Ishikawa (cell line): Measurements from ENCODE around the gene METRN.

ENCODE experiments used
- CEBPB ChIP-seq: IDR thresholded peaks from 2 replicates; pipeline ENCODE4 v1.6.1; 2012
- CREB1 ChIP-seq: IDR thresholded peaks from 2 replicates; pipeline ENCODE4 v1.6.1; 2012; ENCODE audit warnings: low read depth
- EGR1 ChIP-seq: IDR thresholded peaks from 2 replicates; pipeline ENCODE4 v1.6.1; 2012
- EP300 ChIP-seq: IDR thresholded peaks from 2 replicates; pipeline ENCODE4 v1.6.1; 2012; ENCODE audit warnings: borderline replicate concordance
- FOXM1 ChIP-seq: IDR thresholded peaks from 2 replicates; pipeline ENCODE4 v1.6.1; 2012; ENCODE audit warnings: low read depth, borderline replicate concordance
- NFIC ChIP-seq: IDR thresholded peaks from 2 replicates; pipeline ENCODE4 v1.6.1; 2012
- RAD21 ChIP-seq: IDR thresholded peaks from 2 replicates; pipeline ENCODE4 v1.6.1; 2012; ENCODE audit warnings: low read depth
- TAF1 ChIP-seq: IDR thresholded peaks from 2 replicates; pipeline ENCODE4 v1.6.1; 2012; ENCODE audit warnings: low read depth, mild to moderate bottlenecking
- TCF12 ChIP-seq: IDR thresholded peaks from 2 replicates; pipeline ENCODE4 v1.6.1; 2012; ENCODE audit warnings: low read depth
- TEAD4 ChIP-seq: IDR thresholded peaks from 2 replicates; pipeline ENCODE4 v1.6.1; 2012
- YY1 ChIP-seq: IDR thresholded peaks from 2 replicates; pipeline ENCODE4 v1.6.1; 2012; ENCODE audit warnings: low read depth
- ZBTB7A ChIP-seq: IDR thresholded peaks from 2 replicates; pipeline ENCODE4 v1.6.1; 2012; ENCODE audit warnings: low read depth
- TF ChIP-seq, protein P1 (sequence below): IDR thresholded peaks from 2 replicates; pipeline ENCODE4 v1.6.1; 2012
- TF ChIP-seq, protein P2 (sequence below): IDR thresholded peaks from 2 replicates; pipeline ENCODE4 v1.6.1; 2012
- TF ChIP-seq, protein P3 (sequence below): IDR thresholded peaks from 2 replicates; pipeline ENCODE4 v1.6.1; 2012; ENCODE audit warnings: low read depth, mild to moderate bottlenecking

The METRN gene

DNA sequence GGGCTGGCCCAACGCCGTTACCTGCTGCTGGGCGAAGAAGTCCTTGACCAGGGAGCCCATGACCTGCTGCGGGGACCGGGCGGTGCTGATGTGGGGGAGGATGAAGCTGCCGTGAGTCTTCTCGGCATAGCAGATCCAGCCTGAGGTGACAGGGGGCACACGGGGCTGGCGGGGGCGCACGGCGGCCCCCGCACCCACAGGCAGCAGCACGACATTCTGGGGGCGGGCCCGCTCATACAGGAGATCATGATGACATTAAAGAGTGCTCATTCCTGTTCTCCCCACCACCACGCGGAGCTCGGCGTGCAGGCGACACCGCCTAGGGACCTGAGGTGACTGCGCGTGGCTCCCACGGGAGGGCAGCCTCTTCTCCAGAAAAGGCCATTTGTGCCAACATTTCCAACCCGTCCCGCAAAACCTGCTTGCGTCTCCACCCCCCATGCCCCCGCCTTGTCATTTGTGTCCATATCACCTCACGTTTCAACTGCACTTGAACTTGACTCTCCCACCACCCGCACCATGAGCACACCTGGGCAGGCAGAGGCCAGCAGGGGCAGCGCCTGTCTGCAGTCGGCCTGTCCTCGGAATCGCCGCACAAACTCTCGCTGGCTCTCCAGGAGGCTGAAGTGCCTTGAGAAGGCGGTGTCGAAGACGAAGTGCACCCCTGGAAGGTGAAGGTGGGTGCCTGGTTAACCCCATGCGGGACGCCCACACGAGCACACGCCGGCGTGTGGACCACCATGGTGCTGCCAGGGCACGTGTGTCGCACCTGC, 19.5 kb downstream of the METRN start:
- TF ChIP-seq, protein P1, sequence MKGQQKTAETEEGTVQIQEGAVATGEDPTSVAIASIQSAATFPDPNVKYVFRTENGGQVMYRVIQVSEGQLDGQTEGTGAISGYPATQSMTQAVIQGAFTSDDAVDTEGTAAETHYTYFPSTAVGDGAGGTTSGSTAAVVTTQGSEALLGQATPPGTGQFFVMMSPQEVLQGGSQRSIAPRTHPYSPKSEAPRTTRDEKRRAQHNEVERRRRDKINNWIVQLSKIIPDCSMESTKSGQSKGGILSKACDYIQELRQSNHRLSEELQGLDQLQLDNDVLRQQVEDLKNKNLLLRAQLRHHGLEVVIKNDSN, result no peak
- TF ChIP-seq TCF12, result no peak
- TF ChIP-seq, protein P2, sequence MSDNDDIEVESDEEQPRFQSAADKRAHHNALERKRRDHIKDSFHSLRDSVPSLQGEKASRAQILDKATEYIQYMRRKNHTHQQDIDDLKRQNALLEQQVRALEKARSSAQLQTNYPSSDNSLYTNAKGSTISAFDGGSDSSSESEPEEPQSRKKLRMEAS, result no peak
- no peak for TF ChIP-seq CREB1
- no peak for TF ChIP-seq TEAD4
- TF ChIP-seq TAF1, result no peak
- no peak for TF ChIP-seq RAD21
- no peak for TF ChIP-seq YY1

DNA sequence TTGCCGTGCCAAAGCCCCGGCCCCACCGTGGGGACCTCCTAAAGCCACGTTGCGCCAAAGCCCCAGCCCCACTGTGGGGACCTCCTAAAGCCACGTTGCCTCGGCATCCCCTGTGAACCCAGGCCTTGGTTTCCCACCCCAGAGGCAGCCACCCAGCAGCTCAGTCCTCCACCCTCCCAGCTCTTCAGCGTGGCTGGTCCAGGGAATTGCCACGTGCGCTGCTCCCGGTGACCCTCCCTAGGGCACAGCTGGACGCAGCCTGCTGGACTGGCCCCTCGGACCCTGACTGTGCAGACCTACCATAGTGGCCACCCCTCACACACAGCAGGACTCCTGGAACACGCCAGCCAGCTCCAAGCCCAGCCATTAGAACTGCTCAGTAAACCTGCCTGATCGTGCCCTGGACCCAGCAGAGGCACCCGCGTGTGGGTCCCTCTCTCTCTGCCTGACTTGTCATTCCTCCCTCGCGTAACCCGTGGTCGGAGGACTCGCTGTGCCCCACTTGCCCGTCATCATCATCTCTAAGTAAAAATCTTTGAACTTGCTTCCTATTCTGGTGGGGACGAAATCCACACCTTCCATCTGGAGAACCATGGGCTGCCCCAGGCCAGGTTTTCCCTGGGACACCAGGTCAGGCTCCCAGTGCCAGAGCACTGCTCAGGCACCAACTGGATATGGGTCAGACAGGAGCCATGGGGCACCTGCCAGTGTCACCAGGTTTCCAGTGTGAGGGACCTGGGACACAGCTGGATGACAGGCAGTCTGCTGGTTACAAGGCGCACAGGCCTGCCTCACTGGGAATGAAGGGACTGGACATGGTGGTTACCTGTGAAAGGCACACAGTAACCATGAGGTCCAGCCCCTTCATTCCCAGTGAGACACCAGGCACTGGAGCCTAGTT, 20.3 kb downstream of the METRN start:
- TF ChIP-seq, protein P2, result no peak
- TF ChIP-seq CEBPB, result no peak
- no peak for TF ChIP-seq YY1
- no peak for TF ChIP-seq TAF1
- no peak for TF ChIP-seq TCF12
- no peak for TF ChIP-seq CREB1
- TF ChIP-seq, protein P3, sequence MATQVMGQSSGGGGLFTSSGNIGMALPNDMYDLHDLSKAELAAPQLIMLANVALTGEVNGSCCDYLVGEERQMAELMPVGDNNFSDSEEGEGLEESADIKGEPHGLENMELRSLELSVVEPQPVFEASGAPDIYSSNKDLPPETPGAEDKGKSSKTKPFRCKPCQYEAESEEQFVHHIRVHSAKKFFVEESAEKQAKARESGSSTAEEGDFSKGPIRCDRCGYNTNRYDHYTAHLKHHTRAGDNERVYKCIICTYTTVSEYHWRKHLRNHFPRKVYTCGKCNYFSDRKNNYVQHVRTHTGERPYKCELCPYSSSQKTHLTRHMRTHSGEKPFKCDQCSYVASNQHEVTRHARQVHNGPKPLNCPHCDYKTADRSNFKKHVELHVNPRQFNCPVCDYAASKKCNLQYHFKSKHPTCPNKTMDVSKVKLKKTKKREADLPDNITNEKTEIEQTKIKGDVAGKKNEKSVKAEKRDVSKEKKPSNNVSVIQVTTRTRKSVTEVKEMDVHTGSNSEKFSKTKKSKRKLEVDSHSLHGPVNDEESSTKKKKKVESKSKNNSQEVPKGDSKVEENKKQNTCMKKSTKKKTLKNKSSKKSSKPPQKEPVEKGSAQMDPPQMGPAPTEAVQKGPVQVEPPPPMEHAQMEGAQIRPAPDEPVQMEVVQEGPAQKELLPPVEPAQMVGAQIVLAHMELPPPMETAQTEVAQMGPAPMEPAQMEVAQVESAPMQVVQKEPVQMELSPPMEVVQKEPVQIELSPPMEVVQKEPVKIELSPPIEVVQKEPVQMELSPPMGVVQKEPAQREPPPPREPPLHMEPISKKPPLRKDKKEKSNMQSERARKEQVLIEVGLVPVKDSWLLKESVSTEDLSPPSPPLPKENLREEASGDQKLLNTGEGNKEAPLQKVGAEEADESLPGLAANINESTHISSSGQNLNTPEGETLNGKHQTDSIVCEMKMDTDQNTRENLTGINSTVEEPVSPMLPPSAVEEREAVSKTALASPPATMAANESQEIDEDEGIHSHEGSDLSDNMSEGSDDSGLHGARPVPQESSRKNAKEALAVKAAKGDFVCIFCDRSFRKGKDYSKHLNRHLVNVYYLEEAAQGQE, result no peak
- no peak for TF ChIP-seq FOXM1
- TF ChIP-seq, protein P1, result no peak
- TF ChIP-seq EP300, result no peak
- TF ChIP-seq TEAD4, result no peak
- TF ChIP-seq RAD21, result no peak
- no peak for TF ChIP-seq ZBTB7A
- no peak for TF ChIP-seq EGR1
- no peak for TF ChIP-seq NFIC

DNA sequence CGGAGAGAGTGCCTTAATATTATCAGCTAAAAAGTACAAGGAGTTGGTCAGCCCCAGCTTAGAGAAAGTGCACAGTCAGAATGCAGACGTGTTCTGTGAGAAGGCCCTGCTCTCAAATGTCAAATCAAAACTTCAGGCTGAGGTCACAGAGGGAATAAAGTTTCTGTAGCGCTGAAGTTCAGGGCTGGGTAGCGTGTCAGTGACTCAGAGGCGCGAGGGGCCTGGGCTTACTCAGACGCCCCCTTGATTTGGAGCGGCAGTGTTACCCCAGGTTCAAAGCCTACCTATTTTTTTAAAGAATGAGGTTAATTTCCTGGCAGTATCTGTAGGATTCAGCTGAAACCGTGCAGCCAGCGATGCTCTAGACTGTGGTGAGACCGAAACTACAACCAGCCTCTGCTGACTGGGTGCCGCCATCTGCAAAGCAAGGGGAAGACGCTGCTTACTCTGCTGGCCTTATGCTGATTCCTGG, 21.1 kb downstream of the METRN start:
- no peak for TF ChIP-seq CEBPB
- TF ChIP-seq FOXM1, result no peak
- no peak for TF ChIP-seq YY1
- no peak for TF ChIP-seq TAF1
- no peak for TF ChIP-seq CREB1
- TF ChIP-seq, protein P3, result no peak
- no peak for TF ChIP-seq EGR1
- TF ChIP-seq, protein P2, result no peak
- no peak for TF ChIP-seq EP300
- TF ChIP-seq, protein P1, result no peak
- TF ChIP-seq TCF12, result no peak
- no peak for TF ChIP-seq RAD21
- TF ChIP-seq ZBTB7A, result no peak
- TF ChIP-seq NFIC, result no peak
- TF ChIP-seq TEAD4, result no peak

DNA sequence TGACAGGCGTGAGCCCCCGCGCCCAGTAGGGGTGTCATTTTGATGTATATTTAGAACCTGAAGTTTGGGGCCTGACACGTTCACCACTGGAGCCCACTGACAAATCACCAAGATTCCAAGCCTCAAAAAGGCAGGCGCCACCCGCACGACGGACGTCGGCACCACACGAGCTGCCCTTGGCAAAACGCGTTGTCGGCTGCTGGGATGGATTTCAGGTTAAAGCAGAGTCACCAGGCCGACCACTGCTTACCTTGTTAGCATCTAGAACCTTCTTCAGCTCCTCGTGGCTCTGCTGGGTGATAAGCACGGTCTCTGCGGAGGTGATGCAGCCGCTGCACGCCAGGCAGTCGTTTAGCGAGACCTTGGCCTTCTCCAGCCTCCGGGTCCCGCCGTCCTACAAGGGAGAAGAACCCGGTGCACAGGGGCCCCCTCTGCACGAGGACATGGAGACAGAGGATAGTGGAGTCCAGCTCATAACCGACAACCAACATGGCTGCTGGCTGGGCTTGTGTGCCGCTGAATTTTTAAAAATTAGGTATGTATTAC, 22.1 kb downstream of the METRN start:
- TF ChIP-seq EP300 (no peak), EGR1 (no peak), TAF1 (no peak), TEAD4 (no peak), YY1 (no peak), TCF12 (no peak), NFIC (no peak)
- TF ChIP-seq, protein P2, result no peak
